Endothelial cell of umbilical vein (primary cell): ENCODE measurements around the gene FOXRED2. TPM values are rescaled to one million over a fixed set of nuclear protein-coding genes. Genes with fewer than 3 reads are reported as not detected.

Source experiments
- BruUV-seq: library from RNA; stranded (reverse); fragments of 400-500 nt; replicated peaks from 2 replicates; lab custom pipeline; 2021; lab: Mats Ljungman, UMichigan
- CTCF ChIA-PET: fragments of 300-600, 350-600 bp; sonication (Branson Sonifier 250); formaldehyde crosslinking; loops from one replicate; lab custom pipeline; 2021; ENCODE audit warnings: antibody characterized with exemption, inconsistent platforms; lab: Charles Lee
- POLR2A ChIA-PET: fragments of 300-600, 350-600 bp; sonication (Branson Sonifier 250); formaldehyde crosslinking; loops from one replicate; lab custom pipeline; 2021; ENCODE audit warnings: antibody characterized with exemption, inconsistent platforms; lab: Charles Lee
- DNase-seq: peaks from one replicate; pipeline ENCODE4 v3.0.0-alpha.2; 2011; ENCODE audit warnings: low read depth, low spot score
- FAIRE-seq: peaks from 2 replicates; lab custom pipeline; 2011; peaks lifted over from hg19 to GRCh38; lab: Jason Lieb, UNC
- H2AFZ ChIP-seq: 2 replicates; pipeline ENCODE4 v1.6.0; 2012; ENCODE audit warnings: low read depth, low read length, control low read depth, inconsistent platforms
- H3K27ac ChIP-seq: 2 replicates; pipeline ENCODE4 v1.5.1; 2011; ENCODE audit warnings: low read depth, mild to moderate bottlenecking, control low read depth, low read length, moderate library complexity; ENCODE audit not compliant: insufficient read depth
- H3K27me3 ChIP-seq, 2 experiments: 2 replicates each; pipeline versions ENCODE4 v1.6.0 to v1.6.1; 2011; ENCODE audit warnings: low read length in 2 of 2, mixed read lengths in 1 of 2; ENCODE audit not compliant: control insufficient read depth in 2 of 2, insufficient read depth in 2 of 2
- H3K36me3 ChIP-seq, 2 experiments: 2 replicates in 1 of 2; 3 replicates in 1 of 2; pipeline ENCODE4 v1.5.1; 2011; ENCODE audit warnings: low read length in 2 of 2, mild to moderate bottlenecking in 1 of 2, moderate library complexity in 1 of 2; ENCODE audit not compliant: control insufficient read depth in 2 of 2, insufficient read depth in 2 of 2; ENCODE audit errors: extremely low read depth in 1 of 2
- H3K4me1 ChIP-seq: 3 replicates; pipeline ENCODE4 v1.5.1; 2011; ENCODE audit warnings: mild to moderate bottlenecking, low read length; ENCODE audit not compliant: control insufficient read depth, insufficient read depth; ENCODE audit errors: extremely low read depth
- H3K4me2 ChIP-seq: 2 replicates; pipeline ENCODE4 v1.6.1; 2011; ENCODE audit warnings: low read length, control low read depth, mixed read lengths; ENCODE audit not compliant: insufficient read depth
- H3K4me3 ChIP-seq, 3 experiments: fragments of 200-600 bp in 1 of 3; sonication (generic), shearing (Covaris generic) in 1 of 3; replicated peaks in 1 of 3; 2 replicates each; pipeline ENCODE4 v1.5.1; 2011 to 2016; ENCODE audit warnings: control low read depth in 3 of 3, low read length in 3 of 3, mild to moderate bottlenecking in 2 of 3, inconsistent platforms in 1 of 3, low read depth in 1 of 3, moderate library complexity in 1 of 3; ENCODE audit not compliant: insufficient read depth in 1 of 3
- H3K79me2 ChIP-seq: 2 replicates; pipeline ENCODE4 v1.6.0; 2012; ENCODE audit warnings: low read length, inconsistent platforms; ENCODE audit not compliant: control insufficient read depth, insufficient read depth
- H3K9ac ChIP-seq: replicated peaks from 2 replicates; pipeline ENCODE3; 2011; ENCODE audit warnings: low read length, control low read depth; ENCODE audit not compliant: insufficient read depth; ENCODE audit errors: extremely low read depth
- H3K9me1 ChIP-seq: replicated peaks from 3 replicates; pipeline ENCODE4 v1.6.0; 2011; ENCODE audit warnings: mild to moderate bottlenecking, low read length; ENCODE audit not compliant: control insufficient read depth, insufficient read depth; ENCODE audit errors: extremely low read depth
- H3K9me3 ChIP-seq: replicated peaks from 2 replicates; pipeline ENCODE4 v1.5.1; 2012; ENCODE audit warnings: low read length, inconsistent platforms; ENCODE audit not compliant: control insufficient read depth, insufficient read depth
- H4K20me1 ChIP-seq: replicated peaks from 2 replicates; pipeline ENCODE3; 2011; ENCODE audit warnings: mild to moderate bottlenecking, low read length; ENCODE audit not compliant: control insufficient read depth, insufficient read depth; ENCODE audit errors: extremely low read depth
- EZH2 ChIP-seq: IDR thresholded peaks from 2 replicates; pipeline ENCODE4 v1.6.1; 2012; ENCODE audit warnings: borderline replicate concordance, low read depth, mild to moderate bottlenecking, moderate library complexity, low read length, inconsistent platforms; ENCODE audit not compliant: severe bottlenecking
- FOS ChIP-seq: IDR thresholded peaks from 2 replicates; pipeline ENCODE4 v1.6.1; 2011; ENCODE audit warnings: mild to moderate bottlenecking, low read length, moderate library complexity, borderline replicate concordance; ENCODE audit not compliant: insufficient read depth
- GATA2 ChIP-seq: IDR thresholded peaks from 2 replicates; pipeline ENCODE4 v1.7.0; 2011; ENCODE audit warnings: low read depth, mild to moderate bottlenecking, moderate library complexity, mixed read lengths, low read length; ENCODE audit not compliant: insufficient read length, insufficient read depth
- JUN ChIP-seq: IDR thresholded peaks from 2 replicates; pipeline ENCODE4 v1.6.1; 2011; ENCODE audit warnings: borderline replicate concordance, low read depth; ENCODE audit not compliant: insufficient read length, insufficient read depth
- MAX ChIP-seq: IDR thresholded peaks from 2 replicates; pipeline ENCODE4 v1.6.1; 2011; ENCODE audit not compliant: insufficient read depth, insufficient read length
- MYC ChIP-seq: IDR thresholded peaks from one replicate; pipeline ENCODE4 v1.6.1; 2011; ENCODE audit warnings: mild to moderate bottlenecking, low read depth, low read length
- POLR2A ChIP-seq: IDR thresholded peaks from 2 replicates; pipeline ENCODE4 v1.6.1; 2012; ENCODE audit warnings: low read depth, mild to moderate bottlenecking, control low read depth, low read length
- POLR2AphosphoS5 ChIP-seq: IDR thresholded peaks from 2 replicates; pipeline ENCODE4 v1.6.1; 2012; ENCODE audit warnings: low read depth, mild to moderate bottlenecking, control low read depth, low read length, moderate library complexity; ENCODE audit not compliant: insufficient read depth
- dilution Hi-C: fragments of 300-500 bp; cut with MboI; formaldehyde crosslinking; loops from one replicate; pipeline ENCODE4 v1.15.0; 2019; ENCODE audit warnings: low sequenced_read_pairs; ENCODE audit not compliant: extremely low pct_ligation_motif_present
- intact Hi-C: fragments of 100-400 bp; cut with micrococcal nuclease; formaldehyde crosslinking; loops from one replicate; pipeline ENCODE4 v1.10.0; 2022
- polyA plus RNA-seq, 4 experiments: library from polyadenylated mRNA; depleted of rRNA in 3 of 4; stranded (reverse) in 3 of 4; unstranded in 1 of 4; fragments of >200 nt; gene quantifications; 2 replicates each; pipeline versions ENCODE4 v1.2.1 to v1.2.3, GENCODE V29; 2011 to 2012; ENCODE audit warnings: missing spikeins in 1 of 4
- total RNA-seq: library from RNA; stranded (reverse); gene quantifications from 2 replicates; pipeline ENCODE4 v1.2.3, GENCODE V29; 2021
- TF ChIP-seq, protein P1 (sequence below), 2 donors: IDR thresholded peaks; 1 replicate in 1 of 2; 2 replicates in 1 of 2; pipeline ENCODE4 v1.5.1; 2011; ENCODE audit warnings: low read length in 2 of 2, mild to moderate bottlenecking in 2 of 2, moderate library complexity in 2 of 2, control low read depth in 1 of 2, inconsistent platforms in 1 of 2, low read depth in 1 of 2; ENCODE audit not compliant: insufficient read depth in 1 of 2; ENCODE audit errors: extremely low read depth in 1 of 2

The FOXRED2 gene
- total and polyA plus RNA-seq, 2 donors (not counting 3 experiments of a cell fraction or from before 2014, with no cell fraction given), result 8.4 to 20.4 TPM

GRCh38 chr22:36507518-36508010 lies 724 bp upstream of the FOXRED2 start:
- Histone ChIP-seq H3K4me1 (peaks cover 10% of the 10 kb centered on the region), H3K9me3 (no peaks in the 10 kb centered on the region), H3K4me3 (no peak overlapping the region), H4K20me1 (no peaks in the 10 kb centered on the region), H3K27ac (peak overlapping the region; percentile 30), H3K36me3 (peaks cover 14 to 15% of the 10 kb centered on the region in 2 experiments), H3K9me1 (no peaks in the 10 kb centered on the region), H2AFZ (peak overlapping the region; percentile 74), H3K27me3 (no peaks in the 10 kb centered on the region), H3K79me2 (no peaks in the 10 kb centered on the region), H3K4me2 (peak overlapping the region; percentile 41), H3K9ac (peak overlapping the region; percentile 18)
- dilution Hi-C loops (no loop called here), intact Hi-C loops (loop anchor here (2.0 kb wide), 1 partner anchor 21 kb away; the partner anchor contains the start of gene EIF3D)
- no TSS peak for BruUV-seq
- CTCF ChIA-PET, result interaction anchor here (1.4 to 1.6 kb wide), 2 partner anchors 21 to 692 kb away, joined by 4 to 9 read pairs; no protein-coding TSS in a partner anchor
- FAIRE-seq (peak; percentile 63), DNase-seq (no peak)
- POLR2A ChIA-PET, result interaction anchor here (0.5 kb wide), 1 partner anchor 1178 kb away, joined by 3 read pairs; no protein-coding TSS in a partner anchor
- TF ChIP-seq MAX (no peak), MYC (no peak), POLR2AphosphoS5 (no peak), FOS (no peak), EZH2 (no peak), POLR2A (no peak)

DNA sequence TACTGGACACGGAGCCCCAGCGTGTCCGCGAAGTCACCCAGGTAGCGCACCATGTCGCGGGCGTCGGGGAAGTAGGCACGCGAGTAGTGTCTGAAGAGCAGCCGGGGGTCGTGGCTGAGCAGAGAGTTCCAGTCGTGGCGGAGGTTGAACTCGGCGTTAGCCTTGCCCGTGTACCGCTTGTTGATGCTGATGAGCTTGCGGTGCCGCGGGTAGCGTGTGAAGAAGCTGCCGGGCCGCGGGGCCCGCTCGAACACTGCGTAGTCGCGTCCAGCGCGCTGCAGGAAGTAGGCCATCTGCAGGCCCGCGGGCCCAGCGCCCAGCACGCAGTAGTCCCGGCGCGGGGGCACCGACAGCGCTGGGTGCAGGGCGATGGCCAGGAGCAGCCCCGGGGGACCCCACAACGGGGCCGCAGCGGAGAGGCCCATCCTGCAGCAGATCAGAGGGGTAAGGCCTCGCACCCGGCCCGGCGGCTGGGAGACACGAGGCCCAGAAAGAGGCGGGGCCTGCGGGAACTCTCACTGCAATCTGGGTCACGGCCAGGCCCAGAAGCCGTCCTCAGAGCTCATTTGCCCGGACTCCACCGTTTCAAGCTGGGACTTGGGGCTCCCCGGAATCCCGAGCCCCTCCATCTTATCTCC lies 723 bp downstream of the FOXRED2 start:
- Histone ChIP-seq H3K27me3 (no peaks in the 10 kb centered on the region), H3K9me1 (no peaks in the 10 kb centered on the region), H3K4me1 (peaks cover 10% of the 10 kb centered on the region), H3K36me3 (peaks cover 5 to 9% of the 10 kb centered on the region in 2 experiments), H3K79me2 (no peaks in the 10 kb centered on the region), H2AFZ (peak overlapping the region; percentile 70), H3K4me3 (peak overlapping the region in 1 of 3 experiments; percentile 58), H3K27ac (no peak overlapping the region), H4K20me1 (no peaks in the 10 kb centered on the region), H3K9ac (no peak overlapping the region), H3K4me2 (no peak overlapping the region), H3K9me3 (no peaks in the 10 kb centered on the region)
- ChIA-PET CTCF (interaction anchor here (1.4 to 2.0 kb wide), 3 partner anchors 19 to 693 kb away, joined by 4 to 9 read pairs (median 8); no protein-coding TSS in a partner anchor), POLR2A (no interaction called here)
- FAIRE-seq, result no peak
- no peak for DNase-seq
- dilution Hi-C loops, result no loop called here
- BruUV-seq, result no TSS peak
- intact Hi-C loops, result loop anchor here (2.0 kb wide), 1 partner anchor 23 kb away; the partner anchor contains the start of gene EIF3D
- no peak for TF ChIP-seq POLR2A
- no peak for TF ChIP-seq GATA2
- no peak for TF ChIP-seq EZH2
- no peak for TF ChIP-seq MAX
- no peak for TF ChIP-seq MYC
- TF ChIP-seq, protein P1, sequence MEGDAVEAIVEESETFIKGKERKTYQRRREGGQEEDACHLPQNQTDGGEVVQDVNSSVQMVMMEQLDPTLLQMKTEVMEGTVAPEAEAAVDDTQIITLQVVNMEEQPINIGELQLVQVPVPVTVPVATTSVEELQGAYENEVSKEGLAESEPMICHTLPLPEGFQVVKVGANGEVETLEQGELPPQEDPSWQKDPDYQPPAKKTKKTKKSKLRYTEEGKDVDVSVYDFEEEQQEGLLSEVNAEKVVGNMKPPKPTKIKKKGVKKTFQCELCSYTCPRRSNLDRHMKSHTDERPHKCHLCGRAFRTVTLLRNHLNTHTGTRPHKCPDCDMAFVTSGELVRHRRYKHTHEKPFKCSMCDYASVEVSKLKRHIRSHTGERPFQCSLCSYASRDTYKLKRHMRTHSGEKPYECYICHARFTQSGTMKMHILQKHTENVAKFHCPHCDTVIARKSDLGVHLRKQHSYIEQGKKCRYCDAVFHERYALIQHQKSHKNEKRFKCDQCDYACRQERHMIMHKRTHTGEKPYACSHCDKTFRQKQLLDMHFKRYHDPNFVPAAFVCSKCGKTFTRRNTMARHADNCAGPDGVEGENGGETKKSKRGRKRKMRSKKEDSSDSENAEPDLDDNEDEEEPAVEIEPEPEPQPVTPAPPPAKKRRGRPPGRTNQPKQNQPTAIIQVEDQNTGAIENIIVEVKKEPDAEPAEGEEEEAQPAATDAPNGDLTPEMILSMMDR (IDR thresholded peaks at IDR 0.05; ENCODE audit: extremely low read depth in 1 of 2, insufficient read depth in 1 of 2, low read depth in 1 of 2, low read length in 2 of 2), result no peak
- no peak for TF ChIP-seq POLR2AphosphoS5
- no peak for TF ChIP-seq JUN
- no peak for TF ChIP-seq FOS
